Left forelimb (tissue), 1 donor: ENCODE results near the gene PDE2A.

Experiments used
- DNase-seq: peaks from one replicate; pipeline ENCODE4 v3.0.0-alpha.2; 2018; ENCODE audit warnings: low spot score

Gene PDE2A

GRCh38 chr11:72609045-72609444, 65.2 kb downstream of the PDE2A start:
- no peak for DNase-seq

GRCh38 chr11:72607496-72607895, 66.7 kb downstream of the PDE2A start:
- DNase-seq: no peak

GRCh38 chr11:72606748-72607468, 67.3 kb downstream of the PDE2A start:
- DNase-seq: no peak

GRCh38 chr11:72605973-72606747, 68.1 kb downstream of the PDE2A start:
- DNase-seq: no peak

GRCh38 chr11:72604256-72604655, 70.0 kb downstream of the PDE2A start:
- no peak for DNase-seq

- no peak for DNase-seq
These were observed 71.8 kb downstream of the PDE2A start for GRCh38 chr11:72602250-72602904.

- no peak for DNase-seq
These were observed 73.7 kb downstream of the PDE2A start for GRCh38 chr11:72600557-72600956.

GRCh38 chr11:72599325-72600117, 74.7 kb downstream of the PDE2A start:
- DNase-seq: no peak

GRCh38 chr11:72598906-72599305, 75.3 kb downstream of the PDE2A start:
- DNase-seq: no peak

- no peak for DNase-seq
These were observed 75.8 kb downstream of the PDE2A start for GRCh38 chr11:72598466-72598865.

- no peak for DNase-seq
These were observed 76.5 kb downstream of the PDE2A start for GRCh38 chr11:72597721-72598120.

- DNase-seq: no peak
These were observed 78.9 kb downstream of the PDE2A start for GRCh38 chr11:72595292-72595684.

GRCh38 chr11:72594493-72595291, 79.5 kb downstream of the PDE2A start:
- DNase-seq: no peak

- no peak for DNase-seq
These were observed 81.3 kb downstream of the PDE2A start for GRCh38 chr11:72592698-72593495.

GRCh38 chr11:72591785-72592502, 82.3 kb downstream of the PDE2A start:
- DNase-seq: no peak

- no peak for DNase-seq
These were observed 83.2 kb downstream of the PDE2A start for GRCh38 chr11:72591023-72591422.

- DNase-seq: no peak
These were observed 84.1 kb downstream of the PDE2A start for GRCh38 chr11:72589802-72590761.
